Urinary bladder (tissue), 4 donors: ENCODE measurements around the gene KDM2A. TPM values are rescaled to one million over a fixed set of nuclear protein-coding genes. Genes with fewer than 3 reads are reported as not detected.

ENCODE experiments used
- DNase-seq: peaks from one replicate; pipeline ENCODE4 v3.0.0-alpha.2; 2015; ENCODE audit errors: extremely low spot score
- H3K27ac ChIP-seq: one replicate; pipeline ENCODE4 v1.5.1; 2013; ENCODE audit warnings: low read depth, mild to moderate bottlenecking, moderate library complexity
- H3K36me3 ChIP-seq: one replicate; pipeline ENCODE4 v1.6.1; 2013; ENCODE audit warnings: mild to moderate bottlenecking, moderate library complexity; ENCODE audit not compliant: insufficient read depth
- H3K4me1 ChIP-seq: one replicate; pipeline ENCODE4 v1.6.1; 2013; ENCODE audit warnings: mild to moderate bottlenecking, moderate library complexity; ENCODE audit not compliant: insufficient read depth
- H3K4me3 ChIP-seq: one replicate; pipeline ENCODE4 v1.5.1; 2013; ENCODE audit warnings: low read depth, low read length
- WGBS: extraction: QIAGEN DNeasy Blood & Tissue Kit; methylation state at CpG from one replicate; pipeline ENCODE4 v1.1.7; 2013; 5-methylcytosine and 5-hydroxymethylcytosine counted together
- polyA plus RNA-seq: library from polyadenylated mRNA; stranded (reverse); fragments of 200-250 nt; gene quantifications from one replicate; pipeline ENCODE4 v1.2.3, GENCODE V29; 2013
- total RNA-seq: library from RNA; depleted of rRNA; stranded (reverse); fragments of >200 nt; gene quantifications from one replicate; pipeline ENCODE4 v1.2.3, GENCODE V29; 2014
- donor health status: healthy with polysubstance abuse.
- donor health status: healthy.

Gene KDM2A
- total and polyA plus RNA-seq, 2 donors: 47.8 to 74.8 TPM

GRCh38 chr11:67284811-67285540 is 165.9 kb downstream of the KDM2A start:
- no peak overlapping the region for H3K4me3 ChIP-seq

GRCh38 chr11:67285541-67286498 is 166.8 kb downstream of the KDM2A start:
- 89% methylated on average over 39 of the region's 39 CpGs for WGBS
- no peak for DNase-seq

More at GRCh38 chr11:67284811-67285540, 165.9 kb downstream of the KDM2A start:
- no peak overlapping the region for H3K27ac ChIP-seq
- WGBS: 90% methylated on average over 45 of the region's 45 CpGs
- peaks cover 14% of the 10 kb centered on the region for H3K36me3 ChIP-seq
- H3K4me1 ChIP-seq: no peaks in the 10 kb centered on the region
- no peak for DNase-seq

GRCh38 chr11:67286621-67287333 is 167.7 kb downstream of the KDM2A start:
- Histone ChIP-seq H3K4me3 (no peak overlapping the region), H3K27ac (peak overlapping the region; percentile 91), H3K4me1 (no peaks in the 10 kb centered on the region), H3K36me3 (peaks cover 11% of the 10 kb centered on the region)
- WGBS: 76% methylated on average over 8 of the region's 8 CpGs
- no peak for DNase-seq

More at GRCh38 chr11:67285541-67286498, 166.8 kb downstream of the KDM2A start:
- Histone ChIP-seq H3K4me3 (no peak overlapping the region), H3K27ac (no peak overlapping the region), H3K36me3 (peaks cover 14% of the 10 kb centered on the region), H3K4me1 (no peaks in the 10 kb centered on the region)

GRCh38 chr11:67287355-67288197 is 168.5 kb downstream of the KDM2A start:
- DNase-seq: no peak
- no peak overlapping the region for H3K4me3 ChIP-seq
- 68% methylated on average over 14 of the region's 14 CpGs for WGBS
- no peaks in the 10 kb centered on the region for H3K4me1 ChIP-seq
- peaks cover 10% of the 10 kb centered on the region for H3K36me3 ChIP-seq
- H3K27ac ChIP-seq: peak overlapping the region; percentile 91

DNA sequence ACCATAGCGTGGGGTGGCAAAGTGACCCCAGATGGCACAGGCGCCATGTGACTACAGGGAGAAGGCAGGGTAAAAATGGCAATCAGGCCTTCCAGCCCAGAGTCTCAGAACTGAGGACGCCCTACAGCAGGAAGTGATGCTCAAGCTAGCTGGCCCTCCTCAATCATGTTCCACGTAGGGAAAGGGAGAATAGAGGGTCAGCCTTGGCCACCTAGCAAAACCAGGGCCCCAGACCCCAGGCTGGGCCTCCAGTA is 169.1 kb downstream of the KDM2A start:
- peak overlapping the region; percentile 88 for H3K4me3 ChIP-seq
- H3K27ac ChIP-seq: peak overlapping the region; percentile 91
- DNase-seq: no peak
- peaks cover 10% of the 10 kb centered on the region for H3K36me3 ChIP-seq
- 28% methylated on average over 4 of the region's 4 CpGs for WGBS
- H3K4me1 ChIP-seq: no peaks in the 10 kb centered on the region

DNA sequence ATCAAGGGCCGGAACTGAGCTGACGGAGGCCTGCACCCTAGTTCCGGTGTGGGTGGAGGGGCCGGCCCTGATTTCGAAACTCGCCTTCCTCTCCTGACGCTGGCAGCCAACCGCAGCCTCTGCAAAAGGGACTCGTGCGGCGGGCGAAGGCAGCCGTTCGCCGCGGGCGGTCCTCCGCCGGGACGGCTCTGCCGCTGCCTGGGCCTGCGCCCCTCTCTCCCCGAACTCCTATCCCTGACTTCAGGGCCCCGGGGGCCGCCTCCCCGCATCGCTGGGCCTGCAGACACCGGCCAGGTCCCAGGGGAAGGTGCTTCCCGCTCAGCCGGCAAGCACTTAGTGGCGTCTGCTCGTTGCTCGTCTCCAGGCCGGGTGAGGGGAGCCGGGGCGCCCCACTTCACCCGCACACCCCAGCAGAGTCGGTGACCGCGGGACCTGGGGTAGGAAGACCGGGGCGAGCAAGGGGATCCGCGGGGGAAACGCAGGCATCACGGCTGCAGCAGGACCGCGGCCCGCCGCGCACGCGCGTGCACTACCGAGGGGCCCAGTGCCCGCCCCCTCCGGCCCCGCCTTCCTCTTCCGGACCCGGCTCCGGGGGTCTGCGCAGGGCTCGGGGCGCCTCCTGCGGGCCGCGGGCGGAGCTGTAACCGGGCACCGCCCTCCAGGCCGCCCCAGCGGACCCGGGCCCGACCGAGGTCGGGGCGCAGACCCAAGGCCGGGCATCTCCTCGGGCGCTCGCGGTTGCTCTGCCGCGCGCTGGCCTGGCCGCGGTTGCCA is 169.6 kb downstream of the KDM2A start:
- H3K4me1 ChIP-seq: no peaks in the 10 kb centered on the region
- WGBS: under 1% methylated on average over 87 of the region's 87 CpGs
- peak overlapping the region; percentile 91 for H3K27ac ChIP-seq
- peak overlapping the region; percentile 88 for H3K4me3 ChIP-seq
- DNase-seq: no peak
- H3K36me3 ChIP-seq: peaks cover 10% of the 10 kb centered on the region

DNA sequence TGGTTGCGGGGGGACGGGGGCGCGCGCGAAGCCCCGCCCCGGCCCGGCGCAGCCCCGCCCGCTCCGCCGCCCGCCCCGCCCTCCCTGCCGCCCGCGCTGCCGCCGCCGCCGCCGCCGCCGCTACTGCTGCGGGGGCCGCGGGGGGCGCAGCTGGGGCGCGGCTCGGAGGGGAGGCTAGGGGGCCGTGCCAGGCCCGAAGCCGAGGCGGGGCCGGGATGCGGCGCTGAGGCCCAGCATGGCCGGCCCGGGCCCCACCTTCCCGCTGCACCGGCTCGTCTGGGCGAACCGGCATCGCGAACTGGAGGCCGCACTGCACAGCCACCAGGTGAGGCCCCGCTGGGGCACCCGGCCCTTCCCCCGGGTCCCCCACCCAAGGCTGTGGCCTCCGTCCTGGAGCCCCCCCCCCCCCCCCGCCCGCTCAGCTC is 170.2 kb downstream of the KDM2A start, which contains the start of gene ANKRD13D:
Gene ANKRD13D (plus strand): TSS at position 78 of the 425 bp plus-strand sequence. CDS start 158 bp downstream, at position 236.
- Histone ChIP-seq H3K36me3 (peaks cover 10% of the 10 kb centered on the region), H3K4me1 (no peaks in the 10 kb centered on the region), H3K4me3 (peak within 1 kb of the TSS; percentile 88), H3K27ac (peak within 1 kb of the TSS; percentile 91)
- WGBS: under 1% methylated on average over 49 of the region's 56 CpGs
- DNase-seq: no peak

DNA sequence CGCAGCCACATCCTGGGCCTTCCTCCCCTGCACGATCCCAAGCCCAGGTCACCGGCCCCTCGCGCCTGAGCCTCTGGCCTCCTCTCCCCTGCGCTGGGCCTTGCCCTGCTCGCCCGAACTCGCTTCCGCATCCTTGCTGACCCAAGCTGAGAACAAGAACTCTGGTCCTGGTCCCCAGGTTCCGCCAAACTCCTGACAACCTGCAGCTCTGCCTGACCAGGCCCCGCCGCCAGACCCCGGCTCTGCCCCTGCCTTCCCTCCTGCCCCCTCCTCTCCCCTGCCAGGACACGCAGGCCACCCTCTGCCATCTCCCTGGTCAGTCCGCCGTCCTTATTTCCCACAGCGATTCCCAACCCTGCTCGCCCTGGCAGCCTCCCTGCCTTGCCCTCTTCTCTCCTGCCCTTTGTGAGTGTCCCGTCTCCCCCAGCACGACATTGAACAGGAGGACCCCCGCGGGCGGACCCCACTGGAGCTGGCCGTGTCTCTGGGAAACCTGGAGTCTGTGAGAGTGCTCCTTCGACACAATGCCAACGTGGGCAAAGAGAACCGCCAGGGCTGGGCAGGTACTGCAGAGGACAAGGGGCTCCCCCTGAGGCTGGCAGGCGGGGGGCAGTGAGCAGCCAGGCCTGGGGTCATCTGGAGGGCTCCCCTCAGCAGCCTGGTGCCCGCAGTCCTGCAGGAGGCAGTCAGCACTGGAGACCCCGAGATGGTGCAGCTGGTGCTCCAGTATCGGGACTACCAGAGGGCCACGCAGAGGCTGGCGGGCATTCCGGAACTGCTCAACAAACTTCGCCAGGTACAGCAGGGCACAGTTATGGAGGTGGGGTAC is 170.8 kb downstream of the KDM2A start:
- Histone ChIP-seq H3K36me3 (peaks cover 7% of the 10 kb centered on the region), H3K4me1 (no peaks in the 10 kb centered on the region), H3K27ac (peak overlapping the region; percentile 30), H3K4me3 (peak overlapping the region; percentile 88)
- 23% methylated on average over 36 of the region's 36 CpGs for WGBS
- DNase-seq: no peak

DNA sequence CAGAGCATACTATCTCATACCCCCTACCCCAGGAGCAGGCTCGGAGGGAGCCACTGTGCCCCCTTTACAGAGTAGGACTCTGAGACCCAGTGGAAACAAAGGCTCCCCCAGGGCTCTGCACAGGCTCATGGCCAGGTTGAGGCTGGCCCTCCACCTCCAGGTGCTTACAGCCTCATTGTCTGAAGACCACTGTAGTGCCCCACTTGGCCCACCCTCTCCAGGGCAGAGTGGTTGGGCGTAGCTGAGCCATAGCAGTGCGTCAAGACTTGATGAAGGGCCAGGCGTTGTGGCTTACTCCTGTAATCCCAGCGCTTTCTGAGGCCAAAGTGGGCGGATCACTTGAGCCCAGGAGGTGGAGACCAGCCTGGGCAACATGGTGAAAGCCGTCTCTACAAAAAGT is 171.7 kb downstream of the KDM2A start:
- WGBS: 36% methylated on average over 7 of the region's 7 CpGs
- H3K36me3 ChIP-seq: peaks cover under 1% of the 10 kb centered on the region
- no peak for DNase-seq
- no peak overlapping the region for H3K27ac ChIP-seq
- H3K4me3 ChIP-seq: no peak overlapping the region
- H3K4me1 ChIP-seq: no peaks in the 10 kb centered on the region

- no peaks in the 10 kb centered on the region for H3K36me3 ChIP-seq
- H3K4me1 ChIP-seq: no peaks in the 10 kb centered on the region
- no peak overlapping the region for H3K27ac ChIP-seq
- no peak for DNase-seq
- H3K4me3 ChIP-seq: no peak overlapping the region
- 86% methylated on average over 33 of the region's 33 CpGs for WGBS
These were observed 172.7 kb downstream of the KDM2A start for GRCh38 chr11:67291481-67292381.

DNA sequence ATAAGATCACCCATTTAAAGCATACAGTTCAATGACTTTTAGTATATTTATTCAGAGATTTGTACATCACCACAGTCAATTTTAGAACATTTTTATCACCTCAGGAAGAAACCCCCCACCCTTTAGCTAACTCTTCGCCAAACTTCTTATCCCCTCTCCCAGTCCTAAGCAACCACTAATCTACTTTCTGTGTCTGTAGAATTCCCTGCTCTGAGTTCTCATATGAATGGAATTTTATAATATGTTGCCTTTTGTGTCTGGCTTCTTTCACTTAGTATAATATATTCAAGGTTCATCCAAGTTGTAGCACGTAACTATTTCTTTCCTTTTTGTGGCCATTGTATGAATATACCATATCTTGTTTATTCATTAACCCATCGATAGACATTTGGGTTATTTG is 173.6 kb downstream of the KDM2A start:
- no peaks in the 10 kb centered on the region for H3K36me3 ChIP-seq
- DNase-seq: no peak
- H3K4me1 ChIP-seq: no peaks in the 10 kb centered on the region
- no peak overlapping the region for H3K27ac ChIP-seq
- 46% methylated on average over 3 of the region's 3 CpGs for WGBS
- H3K4me3 ChIP-seq: no peak overlapping the region
